Pancreas (tissue), 10 donors: ENCODE results near the gene RIMS1. TPM values are rescaled to one million over a fixed set of nuclear protein-coding genes. Genes with fewer than 3 reads are reported as not detected.

Experiments
- ATAC-seq, 4 donors: fragments of 200-7000 bp; cut with Tn5 transposase; one replicate each; pipeline versions ENCODE4 v1.8.0 to v1.9.1; 2020; ENCODE audit warnings: mild to moderate bottlenecking in 4 of 4, moderate library complexity in 4 of 4
- DNase-seq, 6 donors: peaks; one replicate each; pipeline ENCODE4 v3.0.0-alpha.2; 2020
- FAIRE-seq: peaks from 2 replicates; lab custom pipeline; 2012; peaks lifted over from hg19 to GRCh38; lab: Jason Lieb, UNC
- H3K27ac ChIP-seq, 4 donors: fragments of 200-600 bp; sonication (generic); 1 replicate in 3 of 4; 2 replicates in 1 of 4; pipeline versions ENCODE4 v1.5.0 to v1.8.0; 2020
- H3K27me3 ChIP-seq, 4 donors: fragments of 200-600 bp; one replicate each; pipeline ENCODE4 v1.8.0; 2021
- H3K36me3 ChIP-seq, 3 donors: fragments of 200-600 bp; sonication (generic) in 1 of 3; one replicate each; pipeline versions ENCODE4 v1.5.0 to v1.8.0; 2020 to 2021
- H3K4me1 ChIP-seq, 3 donors: fragments of 200-600 bp; one replicate each; pipeline ENCODE4 v1.8.0; 2021
- H3K4me3 ChIP-seq, 4 donors: fragments of 200-600 bp; sonication (generic) in 2 of 4; one replicate each; pipeline versions ENCODE4 v1.5.0 to v1.8.0; 2020 to 2021
- H3K9me3 ChIP-seq, 4 donors: fragments of 200-600 bp; one replicate each; pipeline ENCODE4 v1.8.0; 2021
- WGBS, 2 donors: extraction: QIAGEN DNeasy Blood & Tissue Kit; methylation state at CpG; one replicate each; pipeline ENCODE4 v1.1.7; 2013; 5-methylcytosine and 5-hydroxymethylcytosine counted together
- intact Hi-C, 3 donors: fragments of 100-400 bp; cut with DNase I; formaldehyde crosslinking; loops; one replicate each; pipeline versions ENCODE4 v1.11.1 to v1.14.2; 2022
- polyA plus RNA-seq, 2 donors: library from polyadenylated mRNA; stranded (reverse); fragments of 200-250 nt; gene quantifications; one replicate each; pipeline ENCODE4 v1.2.3, GENCODE V29; 2013
- total RNA-seq, 6 donors: library from RNA; stranded (reverse); fragmentation: NEBNext Ultra II Directional in 4 of 6; extraction: Animal tissue kit (Norgen Biotek cat#: 25700) in 4 of 6; gene quantifications; one replicate each; pipeline versions ENCODE4 v1.2.1 to v1.2.4, GENCODE V29; 2021 to 2023
- TF ChIP-seq, protein P1 (sequence below), 4 donors: fragments of 200-600 bp; sonication (generic) in 3 of 4; IDR thresholded peaks; one replicate each; pipeline versions ENCODE4 v1.5.0 to v1.8.0; 2021; ENCODE audit warnings: antibody characterized with exemption in 4 of 4
- donor health status: healthy with polysubstance abuse.
- donor health status: DM: no; HTN: no; CAD: no; lungs with moderate emphysema.
- donor health status: DM: no; HTN: no; CAD: no.
- donor health status: control.
- donor health status: control.
- donor health status: Bipolar disorder and iron deficiency.
- donor health status: DM: yes; HTN: yes; CAD: no.
- donor health status: DM: no; HTN: no; CAD: no.
- donor health status: DM: no; HTN: no; CAD: no.
- donor health status: DM: yes; HTN: yes; CAD: no.

RIMS1 gene
- total and polyA plus RNA-seq, 8 donors: 0.12 to 5.7 (median 3.7) TPM

DNA sequence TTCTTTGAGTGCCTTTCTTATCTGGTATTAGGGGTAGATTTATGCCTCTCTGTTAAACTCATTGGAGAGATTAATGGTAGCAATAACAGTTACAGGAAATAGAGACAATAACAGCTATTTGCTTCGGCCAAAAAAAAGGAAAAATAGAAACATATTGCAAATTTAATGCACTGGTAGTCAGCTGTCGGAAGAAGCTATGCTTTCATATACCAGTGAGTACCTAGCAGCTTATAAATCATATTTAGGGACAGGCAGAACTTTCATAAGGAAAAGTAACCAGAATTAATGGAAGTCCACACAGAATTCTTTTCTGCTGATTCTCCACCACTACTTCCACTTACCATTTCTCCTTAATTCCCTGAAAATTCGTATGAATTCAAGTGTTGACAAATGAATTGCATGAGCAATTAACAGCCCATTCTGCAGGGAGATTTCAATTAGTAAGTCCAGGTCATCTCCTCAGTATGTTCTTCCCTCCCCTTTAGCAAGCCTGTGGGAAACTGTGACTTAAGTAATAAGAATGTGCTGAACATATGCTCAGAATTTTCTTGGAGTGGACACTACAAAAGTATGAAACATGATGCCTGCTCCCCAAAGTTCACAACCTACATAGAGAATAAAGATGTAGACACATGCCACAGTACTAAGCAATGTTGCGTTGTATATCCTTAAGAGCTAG lies 538.8 kb downstream of the RIMS1 start:
- FAIRE-seq: no peak

DNA sequence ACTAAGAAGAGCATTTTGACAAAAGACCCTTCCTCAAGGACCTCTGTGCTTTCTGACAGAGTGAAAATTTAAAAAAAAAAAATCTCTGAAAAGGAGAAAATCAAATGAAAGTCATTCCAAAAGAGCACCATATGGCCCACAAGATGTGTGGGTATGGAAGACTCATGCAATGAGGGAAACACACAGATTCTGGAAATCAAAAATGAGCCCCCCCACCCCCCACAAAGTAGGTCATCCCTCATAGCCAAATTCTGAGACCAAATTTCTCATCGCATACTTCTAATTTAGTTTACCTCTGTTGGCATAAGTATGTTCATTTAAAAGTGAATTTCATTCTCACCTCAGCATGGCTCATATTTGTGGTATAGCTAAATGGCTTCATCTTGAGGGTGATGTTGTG lies 554.3 kb downstream of the RIMS1 start:
- ATAC-seq (no peak), FAIRE-seq (no peak), DNase-seq (no peak)
- H3K27me3 ChIP-seq: no peaks in the 10 kb centered on the region
- H3K9me3 ChIP-seq: no peaks in the 10 kb centered on the region
- H3K36me3 ChIP-seq: no peaks in the 10 kb centered on the region
- H3K4me1 ChIP-seq: no peaks in the 10 kb centered on the region
- TF ChIP-seq, protein P1, sequence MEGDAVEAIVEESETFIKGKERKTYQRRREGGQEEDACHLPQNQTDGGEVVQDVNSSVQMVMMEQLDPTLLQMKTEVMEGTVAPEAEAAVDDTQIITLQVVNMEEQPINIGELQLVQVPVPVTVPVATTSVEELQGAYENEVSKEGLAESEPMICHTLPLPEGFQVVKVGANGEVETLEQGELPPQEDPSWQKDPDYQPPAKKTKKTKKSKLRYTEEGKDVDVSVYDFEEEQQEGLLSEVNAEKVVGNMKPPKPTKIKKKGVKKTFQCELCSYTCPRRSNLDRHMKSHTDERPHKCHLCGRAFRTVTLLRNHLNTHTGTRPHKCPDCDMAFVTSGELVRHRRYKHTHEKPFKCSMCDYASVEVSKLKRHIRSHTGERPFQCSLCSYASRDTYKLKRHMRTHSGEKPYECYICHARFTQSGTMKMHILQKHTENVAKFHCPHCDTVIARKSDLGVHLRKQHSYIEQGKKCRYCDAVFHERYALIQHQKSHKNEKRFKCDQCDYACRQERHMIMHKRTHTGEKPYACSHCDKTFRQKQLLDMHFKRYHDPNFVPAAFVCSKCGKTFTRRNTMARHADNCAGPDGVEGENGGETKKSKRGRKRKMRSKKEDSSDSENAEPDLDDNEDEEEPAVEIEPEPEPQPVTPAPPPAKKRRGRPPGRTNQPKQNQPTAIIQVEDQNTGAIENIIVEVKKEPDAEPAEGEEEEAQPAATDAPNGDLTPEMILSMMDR (IDR thresholded peaks at IDR 0.05): no peak
- 94 to 97% methylated on average over 1 of the region's 1 CpG for WGBS, 2 donors
- intact Hi-C loops: no loop called here
- H3K4me3 ChIP-seq: no peak overlapping the region
- H3K27ac ChIP-seq: no peak overlapping the region

More for the DNA sequence above, 538.8 kb downstream of the RIMS1 start:
- Histone ChIP-seq H3K4me3 (no peak overlapping the region), H3K36me3 (no peaks in the 10 kb centered on the region), H3K4me1 (no peaks in the 10 kb centered on the region), H3K27me3 (no peaks in the 10 kb centered on the region), H3K27ac (no peak overlapping the region), H3K9me3 (no peaks in the 10 kb centered on the region)
- ATAC-seq (no peak), DNase-seq (no peak)
- intact Hi-C loops: no loop called here
- TF ChIP-seq, protein P1 (IDR thresholded peaks at IDR 0.05): no peak
- WGBS, 2 donors: 65 to 67% methylated on average over 4 of the region's 4 CpGs

- no peak for DNase-seq
- intact Hi-C loops: no loop called here
- ATAC-seq: no peak
- 28% methylated on average over 1 of the region's 1 CpG for WGBS, 2 donors
- no peak for FAIRE-seq
- TF ChIP-seq, protein P1 (IDR thresholded peaks at IDR 0.05): no peak
- H3K36me3 ChIP-seq: no peaks in the 10 kb centered on the region
- H3K27me3 ChIP-seq: no peaks in the 10 kb centered on the region
- H3K4me1 ChIP-seq: no peaks in the 10 kb centered on the region
- H3K9me3 ChIP-seq: no peaks in the 10 kb centered on the region
- H3K4me3 ChIP-seq: no peak overlapping the region
- no peak overlapping the region for H3K27ac ChIP-seq
These were observed 560.1 kb downstream of the RIMS1 start for GRCh38 chr6:72446430-72446829.
